Naive thymus-derived CD8-positive, alpha-beta T cell (primary cell): ENCODE measurements around the gene DCDC2C. TPM values are rescaled to one million over a fixed set of nuclear protein-coding genes. Genes with fewer than 3 reads are reported as not detected.
"Not testable (repeated sequence)": the region's sequence is repeated elsewhere in the genome, so short reads cannot be mapped to it uniquely, and the experiment has no call there.

ENCODE experiments used
- ATAC-seq, 2 donors: fragments of 150-1000 bp; cut with Tn5 transposase in 1 of 2; sonication (Bioruptor Pico), chemical (Tn5 transposase) in 1 of 2; 1 replicate in 1 of 2; 2 replicates in 1 of 2; pipeline ENCODE4 v1.10.0; 2021; ENCODE audit warnings: mild to moderate bottlenecking in 2 of 2, moderate library complexity in 2 of 2
- POLR2A ChIA-PET: fragments of 350-600 bp; sonication (Branson Sonifier 250); formaldehyde crosslinking; loops from one replicate; lab custom pipeline; 2021; ENCODE audit warnings: antibody characterized with exemption; lab: Charles Lee
- DNase-seq, 10 donors: peaks; one replicate each; pipeline versions ENCODE4 v3.0.0 to v3.0.0-alpha.2; 2020 to 2022
- H3K27ac Mint-ChIP-seq, 10 donors: one replicate each; pipeline ENCODE4 v1.8.0; 2020 to 2022; ENCODE audit warnings: mild to moderate bottlenecking in 10 of 10, mixed read lengths in 10 of 10, moderate library complexity in 4 of 10, inconsistent platforms in 1 of 10
- H3K27me3 Mint-ChIP-seq, 5 donors: one replicate each; pipeline ENCODE4 v1.8.0; 2021 to 2022; ENCODE audit warnings: mixed read lengths in 5 of 5
- H3K36me3 Mint-ChIP-seq, 3 donors: one replicate each; pipeline ENCODE4 v1.8.0; 2020 to 2022; ENCODE audit warnings: mixed read lengths in 3 of 3, mild to moderate bottlenecking in 2 of 3, inconsistent platforms in 1 of 3
- H3K4me1 Mint-ChIP-seq, 4 donors: one replicate each; pipeline ENCODE4 v1.8.0; 2021 to 2022; ENCODE audit warnings: mixed read lengths in 4 of 4
- H3K4me3 Mint-ChIP-seq, 10 donors: one replicate each; pipeline ENCODE4 v1.8.0; 2020 to 2022; ENCODE audit warnings: mild to moderate bottlenecking in 10 of 10, mixed read lengths in 10 of 10, moderate library complexity in 6 of 10, inconsistent platforms in 1 of 10
- H3K9me3 Mint-ChIP-seq, 9 donors: one replicate each; pipeline ENCODE4 v1.8.0; 2020 to 2022; ENCODE audit warnings: mixed read lengths in 9 of 9, mild to moderate bottlenecking in 3 of 9, inconsistent platforms in 1 of 9, moderate library complexity in 1 of 9
- polyA plus RNA-seq, 3 donors: library from polyadenylated mRNA; unstranded; fragments of 300-500 nt; fragmentation: Illumina TruSeq; gene quantifications; one replicate each; pipeline ENCODE4 v1.2.3, GENCODE V29; 2021
- total RNA-seq, 8 experiments: library from RNA in 2 of 8; stranded (reverse) in 2 of 8; gene quantifications; one replicate each; pipeline ENCODE4 v1.2.3 and lab custom pipeline; 2021 to 2026

Gene DCDC2C
- total RNA-seq (not detected), polyA plus RNA-seq (not detected), total RNA-seq (lab: John Stamatoyannopoulos, UW) (0 reads per million in 6 experiments)

DNA sequence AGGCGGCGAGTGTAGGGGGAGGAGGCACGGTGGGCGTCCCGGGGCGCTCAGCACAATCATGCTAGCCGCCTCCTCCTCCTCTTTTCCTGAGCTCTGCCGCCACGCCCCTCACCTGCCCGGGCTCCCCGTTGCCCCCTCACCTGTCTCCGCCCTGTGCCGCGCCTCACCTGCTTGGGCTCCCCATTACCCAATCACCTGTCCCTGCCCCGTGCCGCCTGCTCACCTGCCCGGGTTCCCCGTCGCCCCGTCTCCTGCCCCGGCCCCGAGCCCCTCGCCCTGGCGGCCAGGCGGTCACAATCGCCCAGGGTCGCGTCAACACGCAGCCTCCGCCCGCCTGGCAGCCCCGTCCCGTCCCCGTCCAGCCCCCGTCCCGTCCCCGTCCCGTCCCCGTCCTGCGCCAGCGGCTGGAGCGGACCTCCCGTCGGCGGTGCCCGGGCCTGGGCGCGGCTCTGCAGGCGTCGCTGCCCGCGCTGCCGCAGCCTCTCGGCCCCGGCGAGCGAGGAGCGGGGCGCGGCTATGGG, at the start of gene DCDC2C:
Gene DCDC2C, plus strand, starts transcription at position 340 of the 521 bp plus-strand sequence. Its CDS starts 177 bp downstream, at position 517.
- POLR2A ChIA-PET, result no interaction called here
- DNase-seq (peak in 1 of 10 donors; percentile 11), ATAC-seq (no peak)
- Mint-ChIP-seq H3K4me3 (peak within 1 kb of the TSS in 3 of 10 donors; percentile 8 to 33 (median 32)), H3K36me3 (peaks cover 0 to 9% (median 0%) of the 10 kb centered on the region in 3 donors), H3K9me3 (peaks cover 0 to 10% (median 0%) of the 10 kb centered on the region in 9 donors), H3K27me3 (peaks cover 19 to 77% (median 46%) of the 10 kb centered on the region in 5 donors), H3K27ac (no peak within 1 kb of the TSS), H3K4me1 (peaks cover 0 to 11% (median 1%) of the 10 kb centered on the region in 4 donors)

- POLR2A ChIA-PET, result interaction anchor here (3.0 kb wide), 1 partner anchor 275 kb away, joined by 17 read pairs; the partner anchor contains the start of genes EIPR1 and TRAPPC12
- Mint-ChIP-seq H3K36me3 (no peaks in the 10 kb centered on the region), H3K27ac (peak overlapping the region in 4 of 10 donors; percentile 4 to 61 (median 54)), H3K4me1 (peaks cover 6 to 18% (median 17%) of the 10 kb centered on the region in 4 donors), H3K27me3 (peaks cover 0 to 2% (median 0%) of the 10 kb centered on the region in 5 donors), H3K9me3 (no peaks in the 10 kb centered on the region), H3K4me3 (peak overlapping the region in 2 of 10 donors; percentile 10 to 33)
- ATAC-seq, result no peak
- DNase-seq, result no peak
Observed at GRCh38 chr2:3654011-3654410, 49.4 kb upstream of the DCDC2C start.

- Mint-ChIP-seq H3K9me3 (no peaks in the 10 kb centered on the region), H3K27ac (peak overlapping the region in 2 of 10 donors; percentile 32 to 59), H3K36me3 (no peaks in the 10 kb centered on the region), H3K27me3 (peaks cover 0 to 2% (median 0%) of the 10 kb centered on the region in 5 donors), H3K4me3 (no peak overlapping the region), H3K4me1 (peaks cover 6 to 18% (median 17%) of the 10 kb centered on the region in 4 donors)
- ATAC-seq (no peak), DNase-seq (peak in 1 of 10 donors; percentile 41)
- POLR2A ChIA-PET, result no interaction called here
Observed at GRCh38 chr2:3654531-3655225, 48.7 kb upstream of the DCDC2C start.

- Mint-ChIP-seq H3K9me3 (no peaks in the 10 kb centered on the region), H3K36me3 (no peaks in the 10 kb centered on the region), H3K4me1 (peaks cover 2 to 18% (median 13%) of the 10 kb centered on the region in 4 donors), H3K27ac (peak overlapping the region in 2 of 10 donors; percentile 35 to 52), H3K27me3 (peaks cover 0 to 3% (median 0%) of the 10 kb centered on the region in 5 donors), H3K4me3 (no peak overlapping the region)
- DNase-seq (no peak), ATAC-seq (no peak)
- POLR2A ChIA-PET, result no interaction called here
Observed at GRCh38 chr2:3655871-3656761, 47.3 kb upstream of the DCDC2C start.

DNA sequence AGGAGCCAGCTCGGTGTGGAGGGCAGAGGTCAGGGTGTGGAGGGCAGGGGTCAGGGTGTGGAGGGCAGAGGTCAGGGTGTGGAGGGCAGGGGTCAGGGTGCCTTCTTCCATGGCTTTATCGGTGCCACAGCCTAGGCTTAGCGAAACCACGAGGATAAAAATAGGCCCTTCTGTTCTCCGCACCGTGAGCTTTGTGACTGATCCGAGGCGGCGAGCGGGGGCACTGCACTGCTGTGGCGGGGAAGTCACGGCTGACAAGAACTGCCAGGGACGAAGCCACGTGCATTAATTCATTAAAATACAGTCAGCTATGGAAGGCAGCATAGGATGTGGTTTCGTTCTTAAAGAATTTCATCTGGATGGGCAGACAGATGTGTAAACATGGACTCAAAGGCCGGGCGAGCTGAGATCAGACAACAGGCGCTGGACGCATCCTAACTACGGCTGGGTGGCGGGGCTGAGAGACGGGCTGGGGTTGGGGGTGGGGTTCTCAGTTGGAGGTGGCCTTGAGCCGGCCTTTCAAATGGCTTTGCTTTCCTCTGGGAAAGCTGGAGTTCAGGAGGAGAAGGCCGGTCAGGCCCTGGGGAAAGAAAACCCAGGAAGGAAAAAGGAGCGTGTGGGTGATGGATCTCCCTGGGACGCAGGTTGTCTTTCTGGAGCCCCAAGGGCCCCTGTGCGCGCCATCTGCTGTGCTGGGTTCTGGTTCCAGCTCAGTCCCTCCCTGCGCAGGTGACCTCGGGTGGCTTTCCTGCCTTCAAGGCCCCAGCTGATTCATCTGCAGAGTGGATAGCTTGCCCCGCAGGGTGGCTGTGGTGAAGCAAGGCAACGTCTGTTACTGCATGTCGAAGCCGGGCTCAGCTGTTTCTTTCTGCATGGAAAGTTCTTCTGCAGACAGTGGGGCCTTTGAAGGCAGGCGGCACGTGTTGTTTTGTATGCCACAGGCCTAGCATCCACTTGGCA, 46.3 kb upstream of the DCDC2C start:
- Mint-ChIP-seq H3K9me3 (no peaks in the 10 kb centered on the region), H3K36me3 (no peaks in the 10 kb centered on the region), H3K4me1 (peaks cover 0 to 12% (median 4%) of the 10 kb centered on the region in 4 donors), H3K27ac (peak overlapping the region in 1 of 10 donors; percentile 52), H3K4me3 (peak overlapping the region in 1 of 10 donors; percentile 60), H3K27me3 (peaks cover 0 to 3% (median 0%) of the 10 kb centered on the region in 5 donors)
- ATAC-seq (no peak), DNase-seq (peak in 1 of 10 donors; percentile 30)
- POLR2A ChIA-PET, result no interaction called here

DNA sequence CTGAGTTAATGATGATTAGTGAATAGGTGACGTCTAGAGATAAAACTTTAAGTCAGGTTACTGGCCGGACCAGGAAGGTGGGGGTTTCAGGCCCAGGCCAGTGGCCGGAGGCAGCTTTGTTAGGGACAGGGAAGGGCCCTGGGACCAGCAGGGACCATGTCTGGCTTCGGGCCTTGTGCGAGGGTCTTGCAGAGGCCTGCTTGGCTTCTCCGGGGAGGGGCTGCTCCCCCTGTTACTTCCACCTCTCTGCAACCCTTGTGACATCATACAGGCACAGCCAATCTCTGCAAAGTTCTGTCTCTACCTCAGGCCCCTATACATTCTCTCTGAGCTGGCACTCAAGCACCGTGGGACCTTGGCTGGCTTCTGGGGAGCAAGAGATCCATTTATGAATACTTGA, 45.5 kb upstream of the DCDC2C start, which contains the start of gene ALLC:
Gene ALLC, plus strand, starts transcription at position 320 of the 400 bp plus-strand sequence. CDS start 12,958 bp downstream, outside the sequence.
- Mint-ChIP-seq H3K27ac (peak within 1 kb of the TSS in 1 of 10 donors; percentile 20), H3K27me3 (peaks cover 0 to 3% (median 0%) of the 10 kb centered on the region in 5 donors), H3K4me3 (no peak within 1 kb of the TSS), H3K9me3 (no peaks in the 10 kb centered on the region), H3K4me1 (peaks cover 0 to 6% (median under 1%) of the 10 kb centered on the region in 4 donors), H3K36me3 (no peaks in the 10 kb centered on the region)
- ATAC-seq, result no peak
- POLR2A ChIA-PET, result no interaction called here
- DNase-seq, result peak in 1 of 10 donors; percentile 58

- peak overlapping the region in 3 of 10 donors; percentile 43 to 79 (median 75) for H3K27ac Mint-ChIP-seq
- no peak overlapping the region for H3K4me3 Mint-ChIP-seq
- no peaks in the 10 kb centered on the region for H3K9me3 Mint-ChIP-seq
- no peak for ATAC-seq
- peaks cover 0 to 3% (median 0%) of the 10 kb centered on the region in 5 donors for H3K27me3 Mint-ChIP-seq
- no peaks in the 10 kb centered on the region for H3K36me3 Mint-ChIP-seq
- POLR2A ChIA-PET, result no interaction called here
- peaks cover 0 to 3% (median 0%) of the 10 kb centered on the region in 4 donors for H3K4me1 Mint-ChIP-seq
- peak in 1 of 10 donors; percentile 51 for DNase-seq
Observed at GRCh38 chr2:3659447-3660432, 43.6 kb upstream of the DCDC2C start.

- H3K4me1 Mint-ChIP-seq, H3K27me3 Mint-ChIP-seq, POLR2A ChIA-PET, DNase-seq, H3K4me3 Mint-ChIP-seq, H3K36me3 Mint-ChIP-seq, H3K9me3 Mint-ChIP-seq, ATAC-seq: not testable (repeated sequence)
- H3K27ac Mint-ChIP-seq, result peak overlapping the region in 2 of 10 donors; percentile 23 to 43
Observed at GRCh38 chr2:3660640-3661039, 42.7 kb upstream of the DCDC2C start.

- DNase-seq, result no peak
- no peaks in the 10 kb centered on the region for H3K36me3 Mint-ChIP-seq
- peaks cover 0 to 3% (median 0%) of the 10 kb centered on the region in 4 donors for H3K4me1 Mint-ChIP-seq
- H3K4me3 Mint-ChIP-seq, result no peak overlapping the region
- POLR2A ChIA-PET, result no interaction called here
- H3K27ac Mint-ChIP-seq, result peak overlapping the region in 1 of 10 donors; percentile 69
- no peak for ATAC-seq
- H3K27me3 Mint-ChIP-seq, result peaks cover 0 to 3% (median 0%) of the 10 kb centered on the region in 5 donors
- H3K9me3 Mint-ChIP-seq, result no peaks in the 10 kb centered on the region
Observed at GRCh38 chr2:3661149-3661660, 42.2 kb upstream of the DCDC2C start.

DNA sequence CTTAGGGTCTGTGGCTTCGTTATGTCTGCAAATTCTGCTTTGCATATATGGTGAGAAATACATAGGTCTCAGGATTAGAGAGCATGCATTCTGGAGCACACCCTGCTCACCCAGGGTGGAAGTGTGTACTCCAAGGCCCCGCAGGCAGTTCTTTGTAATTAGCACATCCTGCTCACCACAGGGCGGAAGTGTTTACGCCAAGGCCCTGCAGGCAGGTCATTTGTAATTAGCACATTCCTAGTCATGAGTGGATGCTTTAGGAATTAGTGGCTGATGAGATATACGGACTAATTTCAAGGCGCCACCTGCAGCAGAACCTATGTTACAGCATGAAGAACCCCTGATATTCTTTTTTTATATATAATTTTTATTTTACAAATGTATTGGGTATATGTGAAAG, 41.1 kb upstream of the DCDC2C start:
- Mint-ChIP-seq H3K36me3 (no peaks in the 10 kb centered on the region), H3K9me3 (no peaks in the 10 kb centered on the region)
- no peak for ATAC-seq

More for the DNA sequence above, 41.1 kb upstream of the DCDC2C start:
- no peak overlapping the region for H3K4me3 Mint-ChIP-seq
- no peak overlapping the region for H3K27ac Mint-ChIP-seq
- H3K4me1 Mint-ChIP-seq, result peaks cover 0 to 3% (median 0%) of the 10 kb centered on the region in 4 donors
- peak in 1 of 10 donors; percentile 36 for DNase-seq
- H3K27me3 Mint-ChIP-seq, result peaks cover 0 to 3% (median 0%) of the 10 kb centered on the region in 5 donors
- POLR2A ChIA-PET, result no interaction called here
